GM20431 (cell line): ENCODE measurements around the gene HTR1D.
"Not testable (repeated sequence)": the region's sequence is repeated elsewhere in the genome, so short reads cannot be mapped to it uniquely, and the experiment has no call there.

Source experiments
- in situ Hi-C: fragments of 300-500 bp; cut with MseI, MboI; formaldehyde crosslinking; loops from one replicate; pipeline ENCODE4 v1.15.0; 2020; ENCODE audit warnings: low sequenced_read_pairs; ENCODE audit not compliant: unreplicated experiment

HTR1D gene, protein sequence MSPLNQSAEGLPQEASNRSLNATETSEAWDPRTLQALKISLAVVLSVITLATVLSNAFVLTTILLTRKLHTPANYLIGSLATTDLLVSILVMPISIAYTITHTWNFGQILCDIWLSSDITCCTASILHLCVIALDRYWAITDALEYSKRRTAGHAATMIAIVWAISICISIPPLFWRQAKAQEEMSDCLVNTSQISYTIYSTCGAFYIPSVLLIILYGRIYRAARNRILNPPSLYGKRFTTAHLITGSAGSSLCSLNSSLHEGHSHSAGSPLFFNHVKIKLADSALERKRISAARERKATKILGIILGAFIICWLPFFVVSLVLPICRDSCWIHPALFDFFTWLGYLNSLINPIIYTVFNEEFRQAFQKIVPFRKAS

DNA sequence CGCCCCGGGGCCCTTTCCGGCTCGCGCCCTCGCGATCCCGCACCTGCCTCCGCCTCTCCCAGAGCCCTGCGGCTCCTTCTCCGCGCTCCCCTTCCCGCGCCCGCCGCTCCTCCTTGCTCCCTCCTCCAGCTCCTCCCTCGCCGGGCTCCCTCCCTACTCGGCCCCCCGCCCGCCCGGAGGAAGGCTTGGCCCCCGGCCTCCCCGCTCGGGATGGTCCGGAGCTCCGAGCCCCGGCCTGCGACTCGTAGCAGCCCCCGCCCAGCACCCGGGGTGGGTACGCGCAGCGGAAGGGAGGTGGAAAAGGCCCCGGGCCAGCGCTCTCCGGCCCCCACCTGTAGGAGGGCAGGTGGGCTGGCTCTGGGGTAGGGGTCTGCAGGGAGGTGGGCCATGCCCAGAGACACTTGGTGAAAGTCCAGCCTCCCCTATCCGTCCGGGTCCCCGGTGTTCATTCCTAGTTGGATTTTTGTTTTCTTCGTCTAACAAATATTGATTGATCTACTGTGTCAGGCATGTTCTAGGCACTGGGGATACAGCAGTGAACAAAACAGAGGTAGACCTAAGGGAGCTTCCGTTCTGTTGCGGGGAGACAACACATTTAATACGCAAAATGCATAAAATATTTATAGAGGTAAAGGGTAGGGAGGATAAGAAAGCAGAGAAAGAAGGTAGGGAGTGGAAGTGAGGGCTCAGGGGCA lies at the start of gene HTR1D:
HTR1D (minus strand) TSS at position 82 of the 695 bp plus-strand sequence. CDS start 23,283 bp downstream, outside the sequence.
- in situ Hi-C loops = no loop called here

DNA sequence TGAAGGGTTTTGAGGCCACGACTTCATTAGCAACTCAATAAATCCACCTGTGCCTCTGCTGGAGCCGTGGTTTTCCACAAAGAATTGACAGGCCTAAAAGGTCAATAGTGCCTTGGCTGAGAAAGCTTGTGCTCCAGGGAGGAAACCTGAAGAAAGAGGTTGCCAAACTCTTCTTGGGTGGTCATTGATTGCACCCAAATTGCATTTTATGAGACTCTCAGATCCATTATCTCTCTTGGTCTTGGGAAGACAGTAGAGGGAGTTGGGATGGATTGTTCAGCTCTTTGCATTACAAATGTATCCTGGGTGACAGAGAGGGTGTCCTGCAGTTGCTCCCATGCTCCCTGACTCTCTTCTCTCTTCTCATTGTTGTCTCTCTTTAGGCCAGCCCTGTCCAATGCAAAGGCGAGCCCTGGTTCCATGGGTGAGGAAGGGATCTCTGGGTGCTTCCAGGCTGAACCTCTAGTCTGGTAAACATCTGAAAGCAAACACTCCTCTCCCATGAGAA lies 46.1 kb upstream of the HTR1D start:
- in situ Hi-C loops = no loop called here

DNA sequence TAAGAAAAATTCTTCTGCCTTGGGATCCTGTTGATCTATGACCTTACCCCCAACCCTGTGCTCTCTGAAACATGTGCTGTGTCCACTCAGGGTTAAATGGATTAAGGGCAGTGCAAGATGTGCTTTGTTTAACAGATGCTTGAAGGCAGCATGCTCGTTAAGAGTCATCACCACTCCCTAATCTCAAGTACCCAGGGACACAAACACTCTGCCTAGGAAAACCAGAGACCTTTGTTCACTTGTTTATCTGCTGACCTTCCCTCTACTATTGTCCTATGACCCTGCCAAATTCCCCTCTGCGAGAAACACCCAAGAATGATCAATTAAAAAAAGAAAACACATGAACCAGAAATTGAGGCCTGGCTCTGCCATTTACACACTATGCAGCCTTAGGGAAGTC lies 40.8 kb upstream of the HTR1D start:
- in situ Hi-C loops = not testable (repeated sequence)

DNA sequence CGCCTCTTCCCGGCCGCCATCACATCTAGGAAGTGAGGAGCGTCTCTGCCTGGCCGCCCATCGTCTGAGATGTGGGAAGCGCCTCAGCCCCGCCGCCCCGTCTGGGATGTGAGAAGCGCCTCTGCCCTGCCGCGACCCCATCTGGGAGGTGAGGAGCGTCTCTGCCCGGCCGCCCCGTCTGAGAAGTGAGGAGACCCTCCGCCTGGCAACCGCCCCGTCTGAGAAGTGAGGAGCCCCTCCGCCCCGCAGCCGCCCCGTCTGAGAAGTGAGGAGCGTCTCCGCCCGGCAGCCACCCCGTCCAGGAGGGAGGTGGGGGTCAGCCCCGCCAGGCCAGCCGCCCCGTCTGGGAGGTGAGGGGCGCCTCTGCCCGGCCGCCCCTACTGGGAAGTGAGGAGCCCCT lies 40.1 kb upstream of the HTR1D start:
- in situ Hi-C loops = not testable (repeated sequence)

DNA sequence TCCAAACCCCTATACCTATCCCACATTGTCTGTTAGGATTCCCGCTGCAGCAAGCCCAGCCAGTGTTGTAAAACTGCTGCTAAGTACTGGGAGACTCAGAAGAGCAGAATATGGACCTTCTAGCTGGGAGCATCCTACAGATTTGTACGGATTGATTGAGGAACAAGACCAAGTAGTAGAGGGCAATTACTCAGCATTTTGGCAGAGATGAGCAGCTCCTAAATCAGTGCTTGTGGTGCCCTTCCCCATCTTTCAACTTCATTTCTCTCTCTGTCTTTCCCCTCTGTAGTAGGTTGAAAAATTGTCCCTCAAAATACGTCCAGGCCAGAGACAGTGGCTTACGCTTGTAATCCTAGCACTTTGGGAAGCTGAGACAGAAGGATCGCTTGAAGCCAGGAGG lies 37.3 kb upstream of the HTR1D start:
- in situ Hi-C loops = no loop called here

DNA sequence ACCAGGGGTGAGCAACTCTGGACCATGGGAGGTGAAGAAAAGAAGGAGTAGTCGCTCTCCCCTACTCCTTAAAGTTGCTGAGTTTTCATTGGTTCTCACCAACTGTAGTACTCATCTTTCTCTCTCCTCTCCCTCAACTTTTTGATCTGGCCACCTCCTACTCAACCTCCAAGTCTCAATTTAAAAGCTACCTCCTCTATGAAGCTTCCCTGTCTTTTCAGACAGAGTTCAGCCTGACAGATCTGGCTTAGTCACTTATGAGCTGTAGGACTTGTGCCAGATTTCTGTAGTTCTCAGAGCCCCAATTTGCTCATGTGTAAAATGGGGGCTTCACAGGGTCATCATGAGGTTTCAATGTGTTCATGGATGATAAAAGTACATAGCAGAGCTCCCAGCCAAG lies 34.5 kb upstream of the HTR1D start:
- in situ Hi-C loops = no loop called here

DNA sequence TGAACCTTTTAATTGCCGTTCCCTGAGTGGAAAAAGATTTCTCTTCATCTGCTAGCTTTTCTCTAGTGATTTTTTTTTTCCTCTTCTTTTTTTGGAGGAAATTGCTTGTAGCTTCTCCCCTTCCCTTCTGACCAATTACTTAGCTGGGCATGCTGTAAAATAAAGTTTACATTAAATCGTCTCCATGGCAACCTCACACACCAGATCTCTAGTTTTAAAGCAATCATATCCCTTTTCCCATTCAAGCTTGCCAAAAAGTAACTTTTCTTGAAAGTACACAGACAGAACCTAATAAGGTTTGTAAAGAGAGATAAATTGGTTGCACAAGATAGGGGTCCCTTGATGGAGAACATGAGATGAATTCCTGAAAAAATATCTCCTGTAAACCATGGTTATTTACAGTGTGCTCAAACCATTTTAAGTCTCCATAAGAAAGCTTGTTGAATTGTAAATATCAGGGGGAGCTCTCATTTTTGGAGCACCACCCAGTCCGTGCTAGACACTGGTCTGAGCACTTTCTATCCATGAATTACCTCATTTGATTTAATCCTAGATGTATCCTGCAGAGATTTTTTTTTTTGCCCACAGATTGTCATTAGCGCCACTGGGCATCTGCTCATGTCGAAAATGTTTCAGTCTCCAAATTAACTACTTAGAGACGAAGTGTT lies 32.6 kb upstream of the HTR1D start:
- in situ Hi-C loops = no loop called here

DNA sequence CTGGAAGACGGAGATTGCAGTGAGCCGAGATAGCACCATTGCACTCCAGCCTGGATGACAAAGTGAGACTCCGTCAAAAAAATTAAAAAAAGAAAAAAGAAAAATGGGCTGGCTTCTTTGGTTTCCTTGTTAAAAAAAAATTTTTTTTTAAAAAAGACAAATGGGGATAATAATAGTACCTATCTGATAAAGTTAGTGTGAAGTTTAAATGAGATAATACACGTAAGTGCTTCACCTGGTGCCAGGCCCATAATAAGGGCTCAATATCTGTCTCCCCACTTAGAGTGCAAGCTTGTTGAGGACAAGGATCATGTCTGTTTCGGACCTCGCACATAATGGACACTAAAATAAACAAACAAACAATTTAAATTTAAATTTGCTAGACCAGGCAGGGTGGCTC lies 30.0 kb upstream of the HTR1D start:
- in situ Hi-C loops = no loop called here

DNA sequence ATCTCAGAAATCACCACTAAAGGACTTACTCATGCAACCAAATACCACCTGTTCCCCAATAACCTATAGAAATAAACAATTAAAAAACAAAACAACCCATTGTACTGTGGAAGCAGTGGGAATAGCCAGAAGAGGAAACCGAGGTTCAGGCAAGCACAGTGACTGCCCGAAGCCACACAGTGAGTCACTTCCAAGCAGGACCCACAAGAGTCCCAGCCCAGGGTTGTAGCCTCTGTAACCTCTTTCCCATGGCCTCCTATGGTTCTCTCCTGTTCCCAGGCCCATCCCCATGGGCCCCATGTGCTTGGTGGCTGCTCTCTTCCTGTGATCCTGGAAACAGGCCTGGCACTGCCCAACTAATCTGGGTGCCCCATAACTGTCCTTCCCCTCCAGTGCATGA lies 29.0 kb upstream of the HTR1D start:
- in situ Hi-C loops = no loop called here

DNA sequence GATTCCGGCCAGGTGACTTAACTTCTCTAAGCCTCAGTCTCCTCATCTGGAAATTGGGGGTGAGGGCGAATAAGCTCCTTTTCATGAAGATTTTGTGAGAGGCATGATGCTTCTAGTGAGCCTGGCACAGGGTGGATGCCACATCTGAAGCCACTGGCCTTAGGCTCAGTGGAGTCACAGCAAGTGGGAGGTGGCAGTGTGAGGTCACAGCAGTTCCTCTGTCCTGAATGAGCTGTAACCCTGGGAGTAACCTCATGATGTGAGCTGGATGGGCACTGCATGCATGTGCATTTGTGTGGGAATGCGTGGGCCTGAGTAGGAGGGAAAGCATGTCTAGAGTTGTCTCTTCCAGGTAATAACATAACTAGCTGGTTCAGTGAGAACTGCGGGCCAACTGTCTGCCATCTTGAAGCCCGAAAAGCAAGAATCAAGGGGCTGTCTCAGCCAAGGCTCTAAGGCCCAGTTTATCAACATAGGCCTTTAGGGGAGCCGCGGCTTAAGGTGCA lies 27.0 kb upstream of the HTR1D start:
- in situ Hi-C loops = no loop called here

DNA sequence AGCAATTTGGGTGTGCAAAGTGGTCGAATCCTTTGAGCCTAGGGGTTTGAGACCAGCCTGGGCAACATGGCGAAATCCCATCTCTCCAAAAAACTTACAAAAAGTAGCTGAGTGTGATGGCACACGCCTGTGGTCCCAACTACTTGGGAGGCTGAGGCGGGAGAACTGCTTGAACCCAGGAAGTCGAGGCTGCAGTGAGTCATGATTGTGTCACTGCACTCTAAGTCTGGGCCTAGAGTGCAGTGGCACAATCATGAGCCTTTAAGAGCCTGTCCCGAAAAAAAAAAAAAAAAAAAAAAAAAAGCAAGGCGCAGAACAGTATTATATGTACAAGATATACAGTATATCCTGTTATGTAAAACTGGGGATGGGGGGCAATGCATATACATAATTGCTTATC lies 25.1 kb upstream of the HTR1D start:
- in situ Hi-C loops = no loop called here

DNA sequence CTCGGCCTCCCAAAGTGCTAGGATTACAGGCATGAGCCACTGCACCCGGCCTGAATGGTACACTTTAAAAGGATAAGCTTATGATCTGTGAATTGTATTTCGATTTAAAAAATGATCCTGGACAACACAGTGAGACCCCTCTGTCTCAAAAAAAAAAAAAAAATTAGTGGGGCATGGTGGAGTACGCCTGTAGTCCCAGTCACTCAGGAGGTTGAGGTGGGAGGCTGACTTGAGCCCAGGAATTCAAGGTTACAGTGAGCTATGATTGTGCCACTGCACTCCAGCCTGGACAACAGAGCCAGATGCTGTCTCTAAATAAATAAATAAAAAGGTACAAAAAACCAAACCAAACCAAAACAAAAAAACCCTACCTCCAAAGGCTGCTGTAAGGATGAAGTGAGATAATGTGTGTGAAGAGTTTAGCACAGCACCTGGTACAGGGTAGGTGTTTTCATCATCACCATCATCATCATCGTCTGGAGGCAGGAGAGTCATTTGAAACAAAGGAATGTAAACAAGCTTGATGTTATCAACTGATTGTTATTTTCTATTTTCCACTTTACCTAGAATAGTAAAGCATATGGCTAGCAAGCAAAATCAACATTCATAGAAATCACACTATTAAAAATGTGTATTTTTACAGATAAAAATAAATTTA lies 22.5 kb upstream of the HTR1D start:
- in situ Hi-C loops = no loop called here

DNA sequence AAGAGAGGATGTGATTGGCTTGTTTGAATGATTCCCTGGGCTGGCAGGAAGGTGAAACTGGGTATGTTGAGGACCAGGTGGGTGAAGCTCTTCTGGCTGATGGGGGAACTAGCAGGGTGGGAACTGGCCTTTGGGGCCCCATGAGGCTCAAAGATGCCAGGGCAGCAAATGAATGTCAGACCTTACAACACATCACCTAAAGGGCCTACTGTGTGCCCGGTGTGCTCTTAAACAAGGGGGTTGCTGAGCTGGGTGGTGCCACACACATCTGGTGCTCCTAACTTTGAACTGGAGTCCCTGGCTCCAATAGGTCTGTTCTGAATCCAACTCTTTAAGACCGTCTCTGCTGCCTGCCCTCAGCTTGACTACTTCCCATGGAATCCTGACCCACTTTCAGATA lies 21.3 kb upstream of the HTR1D start:
- in situ Hi-C loops = no loop called here

DNA sequence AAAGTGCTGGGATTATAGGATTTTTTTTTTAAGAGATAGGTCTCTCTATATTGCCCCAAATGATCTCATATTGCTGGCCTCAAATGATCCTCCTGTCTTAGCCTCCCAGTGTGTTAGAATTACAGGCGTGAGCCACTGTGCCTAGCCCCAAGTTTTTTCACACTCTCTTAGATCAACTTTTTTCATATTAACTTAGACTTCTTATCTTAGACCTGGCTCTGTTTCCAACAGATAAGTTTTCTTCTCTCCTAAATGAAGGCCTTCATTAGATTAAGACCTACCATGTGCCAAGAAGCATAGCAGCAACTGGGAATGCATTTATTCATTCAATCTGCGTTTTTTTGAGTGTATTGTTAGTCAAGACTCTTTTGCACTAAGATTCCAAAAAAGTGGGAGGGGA lies 20.2 kb upstream of the HTR1D start:
- in situ Hi-C loops = no loop called here

DNA sequence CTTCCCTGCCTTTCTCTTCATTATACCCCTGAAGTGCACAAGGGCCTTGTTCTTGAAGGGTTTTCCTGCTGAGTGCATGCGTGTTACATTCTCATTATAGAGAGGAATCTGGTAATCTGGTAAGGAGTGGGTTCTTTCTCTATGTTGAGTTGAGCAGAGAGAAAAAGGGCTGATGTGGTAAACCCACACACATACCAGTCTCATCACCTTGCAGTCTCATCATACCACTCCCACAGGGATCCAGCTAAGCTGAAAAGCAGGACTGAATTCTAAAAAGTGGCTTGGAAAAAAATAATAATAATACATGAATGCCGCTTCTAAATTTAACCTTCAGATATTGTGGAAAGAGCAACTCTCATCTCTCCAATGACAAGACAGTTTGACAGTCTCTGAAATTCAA lies 10.5 kb upstream of the HTR1D start:
- in situ Hi-C loops = no loop called here

DNA sequence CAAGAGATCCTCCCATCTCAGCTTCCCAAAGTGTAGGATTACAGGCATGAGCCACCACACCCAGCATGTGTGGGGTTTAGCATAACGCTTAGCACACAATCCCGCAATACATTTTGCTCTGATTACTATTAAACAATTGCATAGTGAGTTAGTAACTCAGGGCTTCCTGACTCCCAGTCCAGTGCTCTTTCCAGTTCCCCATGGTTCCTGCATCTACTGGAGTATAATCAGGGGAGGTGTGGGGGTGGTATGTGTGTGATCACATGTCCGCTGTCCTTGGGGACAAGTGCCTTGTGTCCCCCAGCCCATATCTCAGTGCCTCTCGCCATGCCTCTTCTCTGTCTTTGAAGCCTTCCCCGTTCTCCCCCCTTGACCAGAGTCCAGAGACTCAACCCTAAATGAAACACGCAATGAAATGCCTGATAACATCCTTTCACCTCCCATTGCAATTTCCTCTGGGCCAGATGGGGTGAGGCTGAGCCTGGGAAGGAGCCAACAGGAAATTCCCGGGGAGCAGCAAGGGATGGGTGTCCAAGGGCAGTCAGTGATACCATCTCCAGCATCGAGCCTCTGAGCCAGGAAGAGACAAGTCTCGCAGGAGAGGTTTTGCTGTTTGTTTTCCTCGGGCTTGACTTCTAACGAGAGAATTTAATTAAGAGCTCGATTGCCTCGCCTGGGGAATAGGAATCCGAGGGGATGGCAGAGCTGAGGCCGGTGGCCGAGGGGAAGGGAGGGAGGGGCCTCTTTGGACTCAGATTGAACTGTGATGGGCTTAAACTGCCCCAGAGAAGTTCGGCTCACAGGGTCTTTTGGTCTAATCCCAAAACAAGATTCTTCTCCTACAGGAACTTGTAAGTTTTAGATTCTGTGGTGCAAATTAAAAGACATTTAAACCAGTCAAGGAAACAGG lies 7.7 kb upstream of the HTR1D start:
- in situ Hi-C loops = no loop called here

DNA sequence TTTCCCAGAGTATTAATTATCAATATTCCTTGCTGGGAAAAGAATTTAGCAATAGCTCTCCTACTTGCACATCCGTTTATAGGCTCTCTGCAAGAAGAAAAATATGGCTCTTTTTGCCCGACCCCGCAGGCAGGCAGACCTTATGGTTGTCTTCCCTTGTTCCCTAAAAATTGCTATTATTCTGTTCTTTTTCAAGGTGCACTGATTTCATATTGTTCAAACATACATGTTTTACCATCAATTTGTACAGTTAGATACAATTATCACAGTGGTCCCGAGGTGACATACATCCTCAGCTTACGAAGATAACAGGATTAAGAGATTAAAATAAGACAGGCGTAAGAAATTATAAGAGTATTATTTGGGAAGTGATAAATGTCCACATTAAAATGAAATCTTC lies 6.7 kb upstream of the HTR1D start:
- in situ Hi-C loops = not testable (repeated sequence)

DNA sequence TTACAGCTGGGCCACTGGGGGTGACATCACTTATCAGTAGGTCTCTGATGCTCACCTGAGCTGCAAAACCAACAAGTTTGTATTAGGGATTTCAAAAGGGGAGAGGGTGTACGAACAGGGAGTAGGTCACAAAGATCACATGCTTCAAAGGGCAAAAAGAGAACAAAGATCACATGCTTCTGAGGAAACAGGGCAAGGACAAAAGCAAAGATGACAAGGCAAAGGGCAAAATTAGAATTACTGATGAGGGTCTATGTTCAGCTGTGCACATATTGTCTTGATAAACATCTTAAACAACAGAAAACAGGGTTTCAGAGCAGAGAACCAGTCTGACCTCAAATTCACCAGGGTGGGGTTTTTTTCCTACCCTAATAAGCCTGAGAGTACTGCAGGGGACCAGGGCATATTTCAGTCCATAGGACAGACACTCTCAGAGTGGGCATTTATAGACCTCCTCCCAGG lies 6.2 kb upstream of the HTR1D start:
- in situ Hi-C loops = not testable (repeated sequence)

DNA sequence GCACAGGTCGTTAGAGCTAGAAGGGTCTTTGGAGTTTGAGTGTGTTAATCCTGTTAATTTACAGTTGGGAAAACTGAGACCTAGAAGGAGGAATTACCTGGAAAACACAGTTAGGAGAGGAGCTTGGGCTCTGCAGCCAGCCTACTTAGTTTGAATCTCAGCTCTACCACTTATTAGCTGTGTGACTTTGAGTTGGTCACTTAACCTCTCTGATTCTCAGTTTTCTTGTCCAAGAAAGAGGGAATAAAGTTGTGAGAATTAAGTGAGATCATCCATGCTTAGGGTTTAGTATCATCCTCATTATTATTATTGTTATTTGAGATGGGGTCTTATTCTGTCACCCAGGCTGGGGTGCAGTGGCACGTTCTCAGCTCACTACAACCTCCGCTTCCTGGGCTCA lies 5.4 kb upstream of the HTR1D start:
- in situ Hi-C loops = no loop called here
